ENCODE results near the gene CD209. TPM values are rescaled to one million over a fixed set of nuclear protein-coding genes. Genes with fewer than 3 reads are reported as not detected.

CD209 gene
- total RNA-seq, 1 experiment from 2014 or later: not detected

GRCh38 chr19:7744871-7745650 lies 2.3 kb downstream of the CD209 start:
- peaks cover 35% of the 10 kb centered on the region for H3K27me3 ChIP-seq (ENCODE audit: low read length)
- no peak overlapping the region for H2AFZ ChIP-seq (ENCODE audit: low read length)
- H3K9me3 ChIP-seq (ENCODE audit: low read length): no peaks in the 10 kb centered on the region
- no peak overlapping the region for H3K9ac ChIP-seq (ENCODE audit: low read length)
- no peaks in the 10 kb centered on the region for H3K79me2 ChIP-seq (ENCODE audit: low read length)
- DNase-seq (no peak), ATAC-seq (no peak)
- POLR2A ChIA-PET (ENCODE audit: unreplicated experiment): no interaction called here
- H3K4me3 ChIP-seq (ENCODE audit: low read length): no peak overlapping the region
- H3K36me3 ChIP-seq (ENCODE audit: low read depth, low read length): no peaks in the 10 kb centered on the region
- H4K20me1 ChIP-seq (ENCODE audit: low read length): no peaks in the 10 kb centered on the region
- CTCF ChIA-PET: no interaction called here
- TF ChIP-seq EZH2 (IDR thresholded peaks at IDR 0.05; ENCODE audit: low read length, unreplicated experiment) (no peak), CTCF (conservative IDR thresholded peaks at IDR 0.05; ENCODE audit: low read depth, low read length) (no peak), EZH2phosphoT487 (IDR thresholded peaks at IDR 0.05; ENCODE audit: borderline replicate concordance, low read length) (no peak)
- H3K9me2 ChIP-seq (replicated peaks; ENCODE audit: low read length): no peaks in the 10 kb centered on the region
- no peaks in the 10 kb centered on the region for H3F3A ChIP-seq (ENCODE audit: low read length, unreplicated experiment)
- H3K27ac ChIP-seq (ENCODE audit: low read length): no peak overlapping the region
- intact Hi-C loops (cut with micrococcal nuclease): no loop called here
- H3K4me2 ChIP-seq (ENCODE audit: low read length): no peak overlapping the region
- H3K4me1 ChIP-seq (ENCODE audit: insufficient read depth, low read length): no peaks in the 10 kb centered on the region
- no TSS peak for BruUV-seq (replicated peaks)

- TF ChIP-seq EZH2 (IDR thresholded peaks at IDR 0.05; ENCODE audit: low read length, unreplicated experiment) (no peak), EZH2phosphoT487 (IDR thresholded peaks at IDR 0.05; ENCODE audit: borderline replicate concordance, low read length) (no peak), CTCF (conservative IDR thresholded peaks at IDR 0.05; ENCODE audit: low read depth, low read length) (no peak)
- ATAC-seq: no peak
- Histone ChIP-seq H3K9me2 (replicated peaks; ENCODE audit: low read length) (no peaks in the 10 kb centered on the region), H3K27ac (ENCODE audit: low read length) (no peak overlapping the region), H3K79me2 (ENCODE audit: low read length) (no peaks in the 10 kb centered on the region), H2AFZ (ENCODE audit: low read length) (no peak overlapping the region), H3K9ac (ENCODE audit: low read length) (no peak overlapping the region), H3K36me3 (ENCODE audit: low read depth, low read length) (no peaks in the 10 kb centered on the region), H3K27me3 (ENCODE audit: low read length) (peaks cover 38% of the 10 kb centered on the region), H3F3A (ENCODE audit: low read length, unreplicated experiment) (no peaks in the 10 kb centered on the region), H3K9me3 (ENCODE audit: low read length) (no peaks in the 10 kb centered on the region), H3K4me3 (ENCODE audit: low read length) (no peak overlapping the region), H3K4me2 (ENCODE audit: low read length) (no peak overlapping the region), H3K4me1 (ENCODE audit: insufficient read depth, low read length) (no peaks in the 10 kb centered on the region), H4K20me1 (ENCODE audit: low read length) (no peaks in the 10 kb centered on the region)
- CTCF ChIA-PET: no interaction called here
- POLR2A ChIA-PET (ENCODE audit: unreplicated experiment): no interaction called here
- BruUV-seq (replicated peaks): no TSS peak
- intact Hi-C loops (cut with micrococcal nuclease): no loop called here
- DNase-seq: no peak
Observed at GRCh38 chr19:7744199-7744786, 3.0 kb downstream of the CD209 start.

GRCh38 chr19:7743425-7743841 lies 3.9 kb downstream of the CD209 start:
- Histone ChIP-seq H3K27me3 (ENCODE audit: low read length) (peaks cover 43% of the 10 kb centered on the region), H3K4me3 (ENCODE audit: low read length) (no peak overlapping the region), H3K9me2 (replicated peaks; ENCODE audit: low read length) (no peaks in the 10 kb centered on the region), H3K27ac (ENCODE audit: low read length) (no peak overlapping the region), H3K36me3 (ENCODE audit: low read depth, low read length) (no peaks in the 10 kb centered on the region), H3K9ac (ENCODE audit: low read length) (no peak overlapping the region), H3F3A (ENCODE audit: low read length, unreplicated experiment) (no peaks in the 10 kb centered on the region), H2AFZ (ENCODE audit: low read length) (no peak overlapping the region), H3K9me3 (ENCODE audit: low read length) (no peaks in the 10 kb centered on the region), H3K79me2 (ENCODE audit: low read length) (no peaks in the 10 kb centered on the region), H3K4me1 (ENCODE audit: insufficient read depth, low read length) (no peaks in the 10 kb centered on the region), H4K20me1 (ENCODE audit: low read length) (no peaks in the 10 kb centered on the region), H3K4me2 (ENCODE audit: low read length) (no peak overlapping the region)
- ATAC-seq (no peak), DNase-seq (no peak)
- no TSS peak for BruUV-seq (replicated peaks)
- TF ChIP-seq EZH2 (IDR thresholded peaks at IDR 0.05; ENCODE audit: low read length, unreplicated experiment) (no peak), CTCF (conservative IDR thresholded peaks at IDR 0.05; ENCODE audit: low read depth, low read length) (no peak), EZH2phosphoT487 (IDR thresholded peaks at IDR 0.05; ENCODE audit: borderline replicate concordance, low read length) (no peak)
- CTCF ChIA-PET: no interaction called here
- intact Hi-C loops (cut with micrococcal nuclease): no loop called here
- POLR2A ChIA-PET (ENCODE audit: unreplicated experiment): no interaction called here
